UCSD-AML1 (cell line): ENCODE data around the gene OBI1.

Source experiments
- DNase-seq: peaks from one replicate; lab custom pipeline; 2025; ENCODE audit not compliant: unreplicated experiment; lab: John Stamatoyannopoulos, UW

OBI1 gene

GRCh38 chr13:78604782-78605611 is 54.0 kb downstream of the OBI1 start:
- DNase-seq = no peak

GRCh38 chr13:78603240-78603957 is 55.6 kb downstream of the OBI1 start, which contains the start of gene POU4F1:
TSS of gene POU4F1 (minus strand) at chr13:78603552. CDS start at chr13:78603326, 226 bp downstream.
- DNase-seq = peak; percentile 40

GRCh38 chr13:78602561-78603239 is 56.3 kb downstream of the OBI1 start:
- peak; percentile 33 for DNase-seq

GRCh38 chr13:78601874-78602560 is 56.9 kb downstream of the OBI1 start:
- no peak for DNase-seq

- no peak for DNase-seq
These were observed 57.7 kb downstream of the OBI1 start for GRCh38 chr13:78601124-78601873.

- no peak for DNase-seq
These were observed 58.6 kb downstream of the OBI1 start for GRCh38 chr13:78600280-78600883.

- no peak for DNase-seq
These were observed 59.2 kb downstream of the OBI1 start for GRCh38 chr13:78599645-78600279.

DNA sequence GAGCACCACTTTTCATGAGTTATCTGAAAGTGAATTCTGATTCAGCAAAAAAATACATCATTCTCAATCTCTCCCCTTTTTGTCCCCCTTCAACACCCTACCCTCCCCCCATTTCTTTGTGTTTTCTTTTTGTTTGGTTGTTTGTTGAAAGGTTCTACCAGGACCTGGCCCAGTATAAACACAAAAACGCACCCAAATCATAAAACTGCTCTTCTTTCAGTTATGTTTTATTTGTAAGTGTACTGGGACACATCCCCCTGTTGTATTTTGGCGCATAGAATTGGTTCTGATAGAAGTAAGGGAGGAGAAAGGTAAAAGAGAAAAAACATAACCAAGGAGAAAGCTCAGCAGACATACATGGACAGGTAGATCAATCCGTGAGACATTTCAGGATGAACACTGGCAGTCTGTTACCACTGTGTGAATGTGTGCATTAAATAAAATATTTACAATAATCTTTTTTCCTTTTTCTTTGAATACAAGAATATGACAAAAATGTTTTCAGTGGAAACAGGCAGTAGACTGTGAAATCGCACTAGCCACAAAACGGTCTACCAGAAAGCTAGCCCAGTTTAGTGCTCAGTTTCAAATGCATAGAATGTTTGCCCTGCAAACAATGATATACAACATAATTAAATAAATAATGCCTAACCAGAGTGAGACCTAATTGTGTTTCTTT is 59.9 kb downstream of the OBI1 start:
- DNase-seq = no peak

DNA sequence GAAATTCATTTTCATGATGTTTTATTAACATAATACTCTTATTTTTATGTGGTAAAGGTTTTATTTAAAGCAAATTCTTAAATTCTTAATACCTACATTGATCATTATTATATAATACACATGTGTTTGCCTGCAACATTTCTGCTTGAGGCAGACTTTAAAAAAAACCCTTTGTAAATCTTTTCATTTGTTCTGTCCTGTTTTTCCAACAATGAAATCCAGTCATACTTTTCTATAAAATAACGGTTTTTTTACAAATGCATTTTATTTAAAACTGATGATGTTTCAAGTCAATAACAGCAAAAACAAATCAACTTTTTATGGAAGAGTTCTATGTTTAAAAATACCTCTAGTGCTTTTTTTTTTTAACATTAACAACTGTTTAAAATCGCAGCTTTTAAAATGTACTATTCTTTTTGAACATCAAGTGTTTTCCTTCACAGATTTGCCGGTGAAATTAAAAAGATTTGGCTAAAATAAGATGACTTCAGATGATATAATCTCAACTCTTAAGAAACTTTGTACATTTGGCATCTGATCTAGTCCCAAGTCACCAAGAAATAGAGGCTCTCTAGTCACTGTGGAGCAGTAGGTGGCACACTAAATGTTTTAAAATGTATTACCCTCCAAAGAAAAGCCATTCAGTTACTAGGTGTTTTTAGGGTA is 60.7 kb downstream of the OBI1 start:
- no peak for DNase-seq

GRCh38 chr13:78597602-78597932 is 61.4 kb downstream of the OBI1 start:
- DNase-seq = no peak

GRCh38 chr13:78596736-78597601 is 62.0 kb downstream of the OBI1 start:
- DNase-seq = no peak

DNA sequence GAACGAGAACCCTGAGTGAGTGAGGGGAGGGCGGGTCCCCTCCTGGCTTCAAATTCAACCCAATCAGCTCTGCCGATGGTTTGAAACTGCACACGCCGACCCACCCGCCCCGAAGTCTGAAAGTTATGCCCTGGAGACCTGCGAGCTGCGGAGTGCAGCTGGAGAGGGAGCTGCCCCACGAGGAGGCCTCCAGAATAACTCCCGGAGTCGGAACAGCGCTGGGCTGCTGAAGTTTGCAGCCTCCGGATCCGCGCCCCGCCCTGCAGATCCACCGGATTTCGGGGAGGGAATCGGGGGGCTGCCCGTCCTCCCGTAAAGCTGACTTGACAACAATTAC is 62.6 kb downstream of the OBI1 start:
- no peak for DNase-seq

DNA sequence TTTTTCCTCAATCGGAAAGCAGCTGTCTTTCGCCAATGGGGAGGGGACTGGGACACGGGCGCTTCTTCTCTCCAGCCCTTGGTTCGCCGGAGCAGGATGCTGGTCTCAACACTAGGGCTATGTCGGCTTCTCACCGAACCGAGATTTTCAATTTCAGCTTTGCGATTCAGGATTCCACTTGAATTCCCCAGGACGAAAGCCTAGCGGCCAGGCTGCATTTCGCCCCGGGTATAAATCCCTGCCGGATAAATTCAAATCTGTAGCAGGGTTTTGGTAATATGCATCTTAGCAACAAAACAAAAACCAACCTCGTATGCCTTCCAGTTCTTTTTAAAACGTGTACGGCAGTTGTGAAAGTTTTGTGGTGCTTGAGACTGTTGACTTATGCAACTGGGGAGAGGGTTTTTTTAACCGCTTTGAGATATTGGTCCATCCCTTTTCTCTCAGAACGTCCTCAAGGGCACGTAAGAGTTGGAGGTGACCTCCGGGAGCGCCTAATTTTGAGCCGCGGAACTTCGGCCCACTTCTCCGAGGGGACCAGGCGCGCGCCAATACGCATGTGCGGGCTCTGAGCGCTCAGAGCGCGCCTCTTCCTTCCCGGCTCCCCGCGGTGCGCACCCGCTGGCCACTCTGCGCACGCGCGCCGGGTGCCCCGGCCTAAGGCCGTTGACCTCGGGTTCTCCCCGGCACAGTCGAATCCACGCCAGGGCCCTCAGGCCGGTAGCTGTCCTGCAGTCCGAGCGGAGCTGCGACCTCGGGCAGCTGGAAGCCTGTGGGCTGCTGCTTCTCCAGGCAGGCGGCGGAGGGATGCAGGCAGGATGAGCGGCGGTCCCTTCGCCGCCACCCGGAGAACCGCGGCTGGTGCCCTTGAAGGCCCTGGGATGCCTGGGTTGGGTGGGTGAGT is 63.2 kb downstream of the OBI1 start:
- DNase-seq = no peak

GRCh38 chr13:78594456-78594975 is 64.4 kb downstream of the OBI1 start:
- DNase-seq = no peak

DNA sequence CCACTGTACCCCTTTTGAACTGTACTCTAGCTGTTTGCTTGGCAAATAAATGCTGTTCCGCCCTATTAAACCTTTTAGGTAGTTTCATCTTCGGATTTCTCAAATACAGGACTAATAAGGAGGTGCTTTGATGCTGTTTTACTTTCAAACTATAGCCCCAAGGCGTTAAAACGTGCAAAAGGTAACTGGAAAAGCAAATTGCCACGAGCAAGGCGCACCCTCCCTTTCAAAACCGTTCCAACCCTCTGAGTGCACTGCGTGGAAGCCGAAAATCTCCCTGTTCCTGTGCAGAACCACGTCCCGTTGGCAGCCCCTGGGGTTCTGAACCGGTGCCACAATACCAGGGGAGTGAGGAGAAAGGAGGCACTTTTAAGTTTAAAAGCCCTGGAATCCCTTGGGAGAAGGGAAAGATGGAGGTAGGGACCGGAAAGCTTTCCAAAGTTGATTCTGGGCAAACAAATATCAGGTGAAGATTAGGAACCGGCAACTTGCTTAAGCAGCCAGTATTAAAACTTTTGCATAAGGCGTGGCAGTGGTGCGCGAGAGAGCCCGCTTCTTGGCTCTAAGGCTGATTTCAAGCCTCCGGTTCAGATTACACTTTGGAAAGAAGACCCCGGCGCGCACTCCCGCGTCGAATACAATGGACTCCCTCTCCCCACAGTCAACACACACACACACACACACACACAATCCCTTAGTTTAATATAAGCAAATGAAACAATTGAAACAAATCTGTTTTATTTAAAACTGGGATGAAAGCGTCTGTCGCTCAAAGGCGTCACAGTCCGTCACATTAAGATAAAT is 65.1 kb downstream of the OBI1 start:
- no peak for DNase-seq

- DNase-seq = no peak
These were observed 65.8 kb downstream of the OBI1 start for GRCh38 chr13:78593129-78593528.
